ENCODE data around the gene TIGD7.
A peak's percentile ranks its signal among the peaks of the same experiment; 100 is the strongest.
"Not testable (repeated sequence)": the region's sequence is repeated elsewhere in the genome, so short reads cannot be mapped to it uniquely, and the experiment has no call there.

Gene TIGD7

DNA sequence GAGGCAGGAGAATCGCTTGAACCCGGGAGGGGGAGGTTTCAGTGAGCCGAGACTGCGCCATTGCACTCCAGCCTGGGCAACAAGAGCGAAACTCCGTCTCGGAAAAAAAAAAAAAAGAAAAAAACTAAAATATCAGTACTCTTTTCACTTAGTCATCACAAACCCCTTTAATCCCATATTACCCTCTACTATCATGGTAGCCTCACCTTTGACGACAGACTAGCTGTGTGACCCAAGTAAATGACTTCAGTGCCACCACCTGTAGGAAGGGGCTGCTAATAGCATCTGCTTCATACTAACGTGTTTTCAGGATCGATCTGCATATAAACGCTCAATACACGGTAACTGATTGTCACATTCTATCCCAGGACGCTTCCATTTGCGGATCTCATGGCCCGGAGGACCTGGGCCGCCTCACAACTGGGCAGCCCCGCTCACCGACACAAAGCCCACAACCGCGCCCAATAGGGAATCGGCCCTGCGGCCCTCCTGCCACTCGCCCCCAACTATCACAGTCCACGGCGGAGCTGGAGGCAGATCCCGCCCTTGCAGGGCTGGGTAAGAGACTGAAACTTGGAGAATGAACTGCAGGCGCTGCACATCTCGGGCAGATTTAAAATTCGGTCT, 23.0 kb downstream of the TIGD7 start:
- DNase-seq (ENCODE audit: low read depth): peak; percentile 78

DNA sequence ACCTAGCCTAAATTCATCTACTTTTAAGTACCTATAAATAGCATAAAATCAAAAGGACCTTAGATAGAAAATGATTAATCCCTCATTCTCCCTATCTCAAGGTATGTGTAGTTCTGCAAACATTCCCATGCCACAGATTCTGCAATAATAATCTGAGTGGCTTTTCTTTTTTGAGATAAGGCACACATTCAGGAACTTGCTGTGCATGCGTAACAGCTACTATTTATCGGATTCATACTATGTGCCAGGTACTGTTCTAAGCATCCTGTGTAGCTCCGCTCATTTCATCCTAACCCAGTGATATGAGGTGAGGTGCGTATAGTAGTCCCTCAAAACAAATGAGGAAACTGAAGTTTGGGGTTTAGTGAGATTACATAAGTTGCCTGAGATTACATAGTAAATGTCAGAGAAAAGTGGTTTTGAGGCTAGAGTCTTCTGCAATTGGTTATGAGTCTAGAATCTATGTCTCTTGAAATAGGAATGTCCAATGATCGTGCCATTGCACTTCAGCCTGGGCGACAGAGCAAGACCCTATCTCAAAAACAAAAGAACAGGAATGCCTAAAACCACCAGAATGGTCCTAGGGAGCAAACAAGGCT, 23.9 kb downstream of the TIGD7 start:
- DNase-seq (ENCODE audit: low read depth): no peak

DNA sequence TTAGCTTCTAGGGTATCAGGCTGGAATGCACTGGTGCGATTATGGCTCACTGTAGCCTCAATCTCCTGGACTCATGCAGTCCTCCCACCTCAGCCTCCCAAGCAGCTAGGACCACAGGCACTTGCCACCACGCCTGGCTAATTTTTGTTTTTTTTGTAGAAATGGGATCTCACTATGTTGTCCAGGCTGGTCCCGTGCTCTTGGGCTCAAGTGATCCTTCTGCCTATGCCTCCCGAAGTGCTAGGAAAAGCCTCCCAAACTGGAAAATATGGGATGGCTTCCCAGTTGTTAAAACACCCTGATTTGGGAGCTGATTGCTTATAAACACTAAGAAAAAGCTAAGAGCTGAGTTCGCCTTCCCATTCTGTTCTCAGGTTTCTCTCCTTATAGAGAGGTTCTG, 28.6 kb downstream of the TIGD7 start:
- DNase-seq (ENCODE audit: low read depth): no peak

DNA sequence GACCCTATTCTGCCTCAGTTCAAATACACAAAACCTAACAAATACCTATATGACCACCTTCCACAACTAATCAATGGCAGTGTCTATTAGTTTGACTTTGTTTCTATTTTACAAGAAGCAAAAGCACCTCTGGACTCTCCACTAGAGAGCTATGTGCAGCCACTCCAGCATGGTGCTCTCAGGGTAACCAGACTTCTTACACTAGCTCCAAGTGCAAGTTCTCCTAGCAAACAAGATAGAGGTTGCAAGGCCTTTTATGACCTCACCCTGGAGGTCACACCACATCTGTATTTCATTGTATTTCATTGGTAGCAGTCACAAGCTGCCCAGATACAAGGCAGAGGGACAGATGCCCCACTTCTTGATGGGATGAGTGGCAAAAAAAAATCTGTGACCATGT, 30.3 kb downstream of the TIGD7 start:
- no peak for DNase-seq (ENCODE audit: low read depth)

DNA sequence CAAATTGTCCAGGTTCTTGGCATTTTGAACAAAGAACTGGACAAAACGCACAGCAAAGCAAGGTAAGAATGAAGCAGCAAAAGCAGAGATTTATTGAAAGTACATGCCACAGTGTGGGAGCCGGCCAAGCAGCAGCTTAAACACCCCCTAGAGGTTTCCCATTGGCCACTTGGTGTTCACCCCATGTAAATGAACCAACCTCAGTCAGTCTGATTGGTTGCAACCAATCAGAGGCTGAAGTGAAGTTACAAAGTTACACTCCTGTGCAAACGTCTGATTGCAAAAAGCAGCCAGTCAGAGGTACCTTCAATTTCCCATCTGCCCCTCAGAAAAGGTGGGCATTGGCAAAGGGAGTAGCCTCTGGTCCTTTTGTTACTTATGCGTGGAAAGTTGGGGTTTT, 30.7 kb downstream of the TIGD7 start:
- DNase-seq (ENCODE audit: low read depth): no peak

DNA sequence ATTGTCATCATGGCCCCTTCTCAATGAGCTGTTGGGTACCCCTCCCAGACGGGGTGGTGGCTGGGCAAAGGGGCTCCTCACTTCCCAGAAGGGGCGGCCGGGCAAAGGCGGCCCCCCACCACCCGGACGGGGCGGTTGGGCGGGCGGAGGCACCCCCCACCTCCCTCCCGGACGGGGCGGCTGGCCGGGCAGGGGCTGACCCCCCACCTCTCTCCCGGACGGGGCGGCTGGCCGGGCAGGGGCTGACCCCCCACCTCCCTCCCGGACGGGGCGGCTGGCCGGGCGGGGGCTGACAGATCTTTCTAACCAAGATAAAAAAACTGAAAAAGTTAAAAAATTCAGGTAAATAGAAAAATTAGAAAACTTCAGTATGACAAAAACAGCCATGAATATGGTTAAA, 33.9 kb downstream of the TIGD7 start:
- DNase-seq (ENCODE audit: low read depth): not testable (repeated sequence)

DNA sequence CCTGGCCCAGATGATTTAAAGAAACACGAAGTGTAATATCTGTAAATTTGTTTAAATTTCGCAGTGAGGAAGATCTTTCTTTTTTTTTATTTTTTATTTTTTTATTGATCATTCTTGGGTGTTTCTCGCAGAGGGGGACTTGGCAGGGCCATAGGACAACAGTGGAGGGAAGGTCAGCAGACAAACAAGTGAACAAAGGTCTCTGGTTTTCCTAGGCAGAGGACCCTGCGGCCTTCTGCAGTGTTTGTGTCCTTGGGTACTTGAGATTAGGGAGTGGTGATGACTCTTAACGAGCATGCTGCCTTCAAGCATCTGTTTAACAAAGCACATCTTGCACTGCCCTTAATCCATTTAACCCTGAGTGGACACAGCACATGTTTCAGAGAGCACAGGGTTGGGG, 34.5 kb downstream of the TIGD7 start:
- DNase-seq (ENCODE audit: low read depth): not testable (repeated sequence)

DNA sequence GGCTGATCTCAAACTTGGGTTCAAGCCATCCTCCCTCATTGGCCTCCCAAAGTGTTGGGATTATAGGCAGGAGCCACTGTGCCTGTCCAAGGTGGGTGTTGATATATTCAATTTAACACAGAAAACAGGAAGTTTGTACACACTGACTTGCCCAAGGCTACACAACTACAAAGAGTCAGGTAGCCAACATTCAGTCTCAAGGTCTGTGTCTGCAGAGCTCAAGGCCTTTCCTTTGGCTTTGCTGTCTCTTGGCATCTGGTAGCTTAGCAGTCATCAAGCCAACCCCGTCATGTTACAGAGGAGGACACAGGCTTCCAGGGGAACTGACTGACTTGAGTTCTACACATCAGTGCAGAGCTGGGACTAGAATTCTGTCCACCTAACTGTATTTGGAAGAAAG, 36.9 kb downstream of the TIGD7 start:
- no peak for DNase-seq (ENCODE audit: low read depth)

DNA sequence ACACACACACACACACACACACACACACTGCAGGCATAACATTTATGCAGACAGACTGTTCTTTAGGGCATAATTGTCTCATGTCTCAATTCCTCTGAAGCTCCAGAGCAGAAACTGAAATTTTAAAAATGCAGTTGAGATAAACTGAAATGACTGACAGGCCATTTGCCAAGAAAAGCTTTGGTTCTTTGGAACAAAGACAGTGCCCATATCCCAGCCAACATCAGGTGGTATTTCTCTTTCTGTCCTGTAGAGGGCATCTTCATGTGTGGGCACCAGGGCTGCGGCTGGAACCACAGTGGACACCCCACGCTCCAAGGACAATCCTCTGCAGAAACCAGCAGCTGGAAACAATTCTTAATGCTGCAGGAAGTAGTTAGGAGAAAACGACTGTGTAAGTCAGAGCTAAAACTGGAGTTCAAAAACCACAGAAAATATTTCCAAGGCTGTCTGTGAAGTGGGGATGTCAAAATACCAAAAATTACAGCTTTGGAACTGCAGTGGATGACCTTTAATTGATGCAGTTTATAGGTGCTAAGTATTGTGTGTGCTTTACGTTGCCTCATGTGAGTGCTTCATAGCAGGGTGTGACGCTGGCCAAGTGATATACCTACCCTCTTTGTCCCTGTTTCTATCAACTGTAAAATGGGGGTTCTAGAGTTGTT, 38.2 kb downstream of the TIGD7 start:
- peak; percentile 63 for DNase-seq (ENCODE audit: low read depth)

DNA sequence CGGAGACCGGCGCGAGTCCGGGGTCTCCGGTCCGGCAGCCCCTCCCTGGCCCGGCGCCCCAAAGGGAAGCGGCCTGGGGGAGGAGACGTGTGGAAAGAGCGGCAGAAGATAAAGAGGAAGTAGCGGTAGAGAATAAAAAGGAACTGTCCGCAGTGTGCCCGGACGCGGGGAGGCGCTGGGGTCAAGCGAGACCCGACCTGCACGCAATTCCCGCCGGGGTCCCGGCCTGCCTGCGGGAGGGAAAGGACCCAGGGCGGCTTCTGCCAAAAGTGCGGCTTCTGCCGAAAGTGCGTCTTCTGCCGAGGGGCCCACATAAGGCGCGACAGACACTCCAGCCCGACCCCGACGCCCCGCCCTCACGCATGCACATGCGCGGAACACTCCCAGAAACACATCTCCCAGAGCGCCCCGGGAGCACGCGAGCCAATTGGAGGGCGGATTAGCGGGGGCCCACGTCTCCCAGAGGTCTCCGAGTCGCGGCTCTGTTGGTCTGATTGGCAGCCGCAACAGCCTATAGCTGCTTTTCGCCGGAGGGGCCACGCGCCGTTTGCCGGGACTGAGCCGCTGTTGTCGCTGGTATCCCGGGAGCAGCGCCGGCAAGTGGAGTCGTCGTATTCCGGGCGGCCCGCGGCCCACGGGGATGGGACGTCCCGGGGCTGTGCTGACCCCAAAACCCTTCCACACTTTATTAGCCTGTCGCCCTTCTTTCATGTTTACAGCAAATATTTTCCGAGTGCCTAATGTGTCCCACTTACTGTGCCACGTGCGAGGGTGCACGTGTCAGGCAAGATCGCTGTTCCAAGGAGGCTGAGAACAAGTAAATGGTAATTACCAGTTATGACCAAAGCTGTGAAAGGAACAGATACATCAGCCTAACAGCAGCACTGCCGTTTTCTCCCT, 40.8 kb downstream of the TIGD7 start:
- DNase-seq (ENCODE audit: low read depth): peak; percentile 98

DNA sequence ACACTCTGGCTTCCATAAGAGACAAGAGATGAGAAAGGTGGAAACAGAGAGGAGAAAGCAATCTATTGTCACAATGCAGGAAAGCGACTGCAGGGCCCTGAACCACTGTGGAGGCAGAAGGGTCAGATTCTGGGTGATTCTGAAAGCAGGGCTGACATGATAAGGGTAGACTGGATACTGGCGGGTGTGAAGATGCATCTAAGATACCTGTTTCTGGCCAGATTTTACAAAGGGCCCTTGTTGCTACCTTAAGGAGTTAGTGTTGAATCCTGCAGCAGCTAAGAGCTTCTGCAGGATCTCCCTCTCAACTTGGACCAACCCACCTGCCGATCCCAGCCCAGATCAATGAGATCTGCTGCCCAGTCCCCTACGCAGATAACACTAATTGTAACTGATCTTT, 42.7 kb downstream of the TIGD7 start:
- DNase-seq (ENCODE audit: low read depth): no peak

DNA sequence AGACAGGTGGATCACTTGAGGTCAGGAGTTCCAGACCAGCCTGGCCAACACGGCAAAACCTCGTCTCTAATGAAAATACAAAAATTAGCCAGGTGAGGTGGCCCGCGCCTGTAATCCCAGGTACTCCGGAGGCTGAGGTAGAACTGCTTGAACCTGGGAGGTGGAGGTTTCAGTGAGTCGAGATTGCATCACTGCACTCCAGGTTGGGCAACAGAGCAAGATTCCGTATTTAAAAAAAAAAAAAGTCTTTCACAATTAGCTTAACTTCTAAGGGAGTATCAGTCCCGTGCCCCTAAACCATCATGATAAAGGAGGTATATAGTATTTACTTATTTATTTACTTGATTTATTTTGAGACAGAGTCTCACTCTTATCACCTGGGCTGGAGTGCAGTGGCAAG, 45.4 kb downstream of the TIGD7 start:
- DNase-seq (ENCODE audit: low read depth): no peak

DNA sequence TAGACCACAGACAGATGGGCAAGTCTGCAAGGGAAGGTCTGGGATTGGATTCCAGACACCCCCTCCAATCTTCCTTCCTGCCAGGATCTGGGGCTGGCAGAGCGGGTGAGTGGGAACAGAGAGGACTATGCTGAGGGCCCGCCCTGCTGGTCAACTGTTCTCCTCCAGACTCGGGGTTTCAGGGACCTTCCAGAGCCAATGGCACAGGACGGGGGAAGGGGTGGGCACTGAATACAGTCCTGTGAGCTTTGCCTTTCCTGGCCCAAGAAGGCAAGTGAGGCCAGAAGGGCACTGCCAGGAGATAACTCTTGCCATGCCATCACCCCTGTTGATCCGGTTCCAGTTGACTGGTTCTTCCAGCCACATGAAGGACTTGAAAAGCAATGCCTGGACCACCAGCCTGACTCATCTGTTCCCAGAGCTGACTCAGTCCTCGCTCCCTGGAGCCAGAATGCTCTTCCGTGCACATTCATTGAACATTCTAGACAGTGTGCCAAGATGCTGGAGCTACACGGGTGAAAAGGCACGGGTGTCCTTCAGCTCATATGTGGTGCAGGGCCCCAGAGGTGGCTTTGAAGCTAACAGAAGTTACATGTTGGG, 48.3 kb downstream of the TIGD7 start:
- DNase-seq (ENCODE audit: low read depth): peak; percentile 72

DNA sequence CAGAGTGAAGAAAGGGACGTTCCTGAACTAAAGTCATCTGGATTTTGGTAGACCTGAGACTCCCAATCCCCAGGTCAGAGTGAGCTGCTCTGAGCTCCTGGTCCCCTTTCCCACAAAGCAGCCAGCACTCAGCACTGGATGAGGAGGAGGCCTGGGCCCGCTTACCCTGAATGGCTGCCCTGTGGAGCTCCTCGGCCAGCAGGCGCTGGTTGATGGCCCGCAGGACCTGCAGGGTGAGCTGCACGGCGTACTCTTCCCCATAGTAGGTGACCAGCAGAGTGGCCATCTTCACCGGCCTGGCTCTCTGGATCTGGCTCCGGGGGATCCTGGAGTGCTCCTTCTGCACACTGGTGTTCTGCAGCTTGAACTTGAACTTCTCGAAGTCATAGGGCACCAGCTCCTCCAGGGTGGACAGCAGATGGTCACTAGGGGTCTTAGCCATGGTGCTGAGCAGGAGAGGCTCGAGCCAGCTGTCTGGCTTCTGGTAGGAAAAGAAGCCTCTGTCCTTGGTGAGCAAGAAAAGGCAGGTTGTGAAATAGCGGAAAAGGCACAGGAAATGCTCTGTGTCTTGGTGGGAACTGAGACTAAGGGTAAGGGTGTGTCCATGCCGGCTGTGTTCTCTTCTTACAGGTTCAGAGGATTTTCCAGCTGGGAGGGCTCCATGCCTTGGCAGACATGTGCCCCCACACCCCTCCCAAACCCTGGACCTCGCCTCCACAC, 48.9 kb downstream of the TIGD7 start, which contains the start of gene MEFV:
MEFV (minus strand) TSS at position 488 of the 720 bp plus-strand sequence; CDS start at position 442, 46 bp downstream.
- DNase-seq (ENCODE audit: low read depth): peak; percentile 30

DNA sequence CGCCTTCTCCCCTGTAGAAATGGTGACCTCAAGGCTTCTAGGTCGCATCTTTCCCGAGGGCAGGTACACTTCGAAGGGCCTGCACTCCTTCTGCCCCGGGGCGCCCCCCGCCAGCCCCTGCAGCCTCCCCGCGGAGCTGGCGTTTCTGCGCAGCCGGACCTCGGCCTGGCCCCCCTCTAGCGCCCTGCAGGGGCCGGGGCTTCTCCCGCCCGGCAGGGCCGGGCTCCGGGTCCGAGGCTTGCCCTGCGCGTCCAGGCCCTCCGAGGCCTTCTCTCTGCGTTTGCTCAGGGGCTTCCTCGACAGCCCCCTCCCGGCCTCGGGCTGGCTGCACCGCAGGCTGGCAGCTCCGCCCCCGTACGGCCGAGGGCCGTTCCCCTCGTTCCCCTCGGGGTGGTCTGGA, 50.9 kb downstream of the TIGD7 start:
- DNase-seq (ENCODE audit: low read depth): no peak

DNA sequence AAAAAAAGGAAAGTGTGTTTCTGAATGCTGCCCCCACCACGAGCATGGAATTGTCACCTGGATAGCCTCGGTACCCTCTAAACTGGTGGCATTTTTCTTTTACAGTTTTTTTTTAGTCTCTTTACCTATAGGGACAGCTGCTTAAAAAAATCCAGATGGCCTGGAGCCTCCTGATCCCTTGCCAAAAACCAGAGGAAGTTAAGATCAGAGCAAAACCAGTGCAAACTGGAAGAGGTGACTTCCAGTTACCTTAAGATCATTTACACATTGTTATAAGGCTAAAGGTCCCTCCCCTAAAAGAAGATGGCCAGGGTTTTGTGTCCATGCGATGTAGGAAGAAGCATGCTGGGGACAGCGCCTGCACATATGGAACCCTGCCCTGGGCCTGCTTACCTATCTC, 52.3 kb downstream of the TIGD7 start:
- DNase-seq (ENCODE audit: low read depth): no peak

DNA sequence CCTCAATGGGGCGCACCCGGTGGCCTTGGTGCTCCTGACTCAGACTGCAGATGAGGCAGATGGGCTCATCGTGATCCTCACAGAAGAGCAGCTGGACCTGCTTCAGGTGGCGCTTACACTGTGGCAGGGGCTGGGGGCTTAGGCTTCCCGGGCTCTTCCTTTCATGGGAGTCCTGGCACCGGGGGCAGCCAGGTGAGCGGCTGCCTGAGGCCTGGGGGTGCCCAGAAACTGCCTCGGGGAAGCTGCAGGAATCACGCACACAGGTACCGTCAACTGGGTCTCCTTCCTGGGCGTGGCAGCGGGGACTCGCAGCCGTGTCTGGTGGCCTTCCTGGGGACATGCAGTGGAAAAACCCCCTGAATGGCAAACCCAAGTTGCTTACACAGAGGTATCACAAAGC, 55.8 kb downstream of the TIGD7 start:
- no peak for DNase-seq (ENCODE audit: low read depth)

DNA sequence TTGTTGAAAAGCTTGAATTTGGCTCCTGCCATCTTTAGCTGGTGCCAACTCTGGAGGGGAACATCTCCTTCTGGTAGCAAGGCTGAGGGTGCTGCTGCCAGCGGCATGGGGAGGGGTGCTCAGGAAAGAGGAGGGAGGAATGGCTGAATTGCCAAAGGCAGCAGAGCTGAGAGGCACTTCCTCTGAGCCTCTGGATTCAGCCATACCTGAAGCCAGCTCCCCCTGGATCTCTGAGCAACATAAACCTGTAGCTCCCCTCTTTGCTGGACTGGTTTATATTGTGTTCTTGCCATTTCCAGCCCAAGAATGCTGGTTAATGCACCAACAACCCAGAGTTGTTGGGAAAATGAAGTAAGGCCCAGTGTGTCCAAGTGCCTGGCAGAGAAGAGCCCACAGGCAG, 56.2 kb downstream of the TIGD7 start:
- DNase-seq (ENCODE audit: low read depth): no peak

All from ELR (cell line).